ENCODE results near the gene NCS1.
"Not testable (repeated sequence)": the region's sequence is repeated elsewhere in the genome, so short reads cannot be mapped to it uniquely, and the experiment has no call there.

The NCS1 gene

GRCh38 chr9:130265431-130266235, 93.4 kb downstream of the NCS1 start, which contains the start of gene HMCN2:
TSS of gene HMCN2 (plus strand) at chr9:130265760. CDS start at chr9:130265879, 119 bp downstream.
- no peak for DNase-seq

GRCh38 chr9:130266236-130267098, 94.3 kb downstream of the NCS1 start:
- no peak for DNase-seq

GRCh38 chr9:130267930-130268329, 95.7 kb downstream of the NCS1 start:
- no peak for DNase-seq

GRCh38 chr9:130268521-130269211, 96.5 kb downstream of the NCS1 start:
- peak; percentile 87 for DNase-seq

GRCh38 chr9:130271473-130271872, 99.3 kb downstream of the NCS1 start:
- no peak for DNase-seq

GRCh38 chr9:130275156-130275555, 103.0 kb downstream of the NCS1 start:
- no peak for DNase-seq

GRCh38 chr9:130276121-130276520, 103.9 kb downstream of the NCS1 start:
- DNase-seq, result no peak

- DNase-seq, result no peak
Measured at GRCh38 chr9:130276955-130277354, 104.8 kb downstream of the NCS1 start.

GRCh38 chr9:130277525-130277924, 105.3 kb downstream of the NCS1 start:
- not testable (repeated sequence) for DNase-seq

- DNase-seq, result no peak
Measured at GRCh38 chr9:130283539-130284248, 111.5 kb downstream of the NCS1 start.

GRCh38 chr9:130284249-130284625, 112.0 kb downstream of the NCS1 start:
- no peak for DNase-seq

- no peak for DNase-seq
Measured at GRCh38 chr9:130284690-130285089, 112.5 kb downstream of the NCS1 start.

GRCh38 chr9:130285271-130285670, 113.1 kb downstream of the NCS1 start:
- no peak for DNase-seq

- DNase-seq, result no peak
Measured at GRCh38 chr9:130286072-130286770, 114.0 kb downstream of the NCS1 start.

Data from NCI-H510A treated with DMSO at 0.1 percent for 48 hours (cell line).